GM19193 (cell line): ENCODE data around the gene CCBE1.

Experiments used
- POLR2A ChIP-seq: IDR thresholded peaks from 4 replicates; pipeline ENCODE4 v1.6.1; 2011; ENCODE audit not compliant: insufficient read depth, insufficient read length; ENCODE audit errors: extremely low read depth

The CCBE1 gene

DNA sequence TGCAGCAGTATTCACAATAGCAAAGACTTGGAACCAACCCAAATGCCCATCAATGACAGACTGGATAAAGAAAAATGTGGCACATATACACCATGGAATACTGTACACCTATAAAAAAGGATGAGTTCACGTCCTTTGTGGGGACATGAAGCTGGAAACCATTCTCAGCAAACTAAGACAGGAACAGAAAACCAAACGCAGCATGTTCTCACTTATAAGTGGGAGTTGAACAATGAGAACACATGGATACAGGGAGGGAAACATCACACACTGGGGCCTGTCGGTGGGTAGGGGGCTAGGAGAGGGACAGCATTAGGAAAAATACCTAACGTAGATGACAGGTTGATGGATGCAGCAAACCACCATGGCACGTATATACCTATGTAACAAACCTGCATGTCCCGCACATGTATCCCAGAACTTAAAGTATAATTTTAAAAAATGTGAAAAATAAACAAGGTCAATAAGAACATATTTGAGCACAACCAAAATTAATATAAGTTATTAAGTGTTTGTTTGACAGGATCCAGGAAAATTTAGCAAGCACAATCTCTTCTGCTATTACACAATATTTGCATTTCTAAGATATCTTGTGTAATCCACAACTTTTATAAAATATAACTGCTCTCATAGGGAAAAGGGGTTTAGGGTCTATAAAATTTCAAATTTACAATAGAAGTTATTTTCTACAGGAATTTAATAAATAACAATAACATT is 22.9 kb downstream of the CCBE1 start:
- TF ChIP-seq POLR2A: no peak

GRCh38 chr18:59672235-59672711 is 24.9 kb downstream of the CCBE1 start:
- TF ChIP-seq POLR2A: no peak

DNA sequence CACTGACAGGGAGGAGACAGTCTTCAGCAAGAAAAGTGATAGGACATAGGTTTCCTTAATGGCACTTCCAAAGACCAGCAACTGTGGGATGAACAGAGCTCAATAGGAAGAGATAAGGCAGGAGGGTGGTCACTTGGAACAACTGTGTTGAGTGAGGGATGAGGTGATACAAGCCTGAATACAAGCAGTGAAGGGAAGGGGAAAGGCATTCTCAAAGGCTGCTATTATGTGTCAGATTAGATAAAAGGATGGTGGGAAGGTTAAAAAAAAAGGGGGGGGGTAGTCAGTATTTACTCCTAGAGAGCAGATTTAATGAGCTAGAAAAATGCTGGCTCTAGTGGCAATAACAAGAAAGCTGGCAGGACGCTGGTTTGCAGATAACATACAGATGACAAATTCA is 25.7 kb downstream of the CCBE1 start:
- TF ChIP-seq POLR2A: no peak

DNA sequence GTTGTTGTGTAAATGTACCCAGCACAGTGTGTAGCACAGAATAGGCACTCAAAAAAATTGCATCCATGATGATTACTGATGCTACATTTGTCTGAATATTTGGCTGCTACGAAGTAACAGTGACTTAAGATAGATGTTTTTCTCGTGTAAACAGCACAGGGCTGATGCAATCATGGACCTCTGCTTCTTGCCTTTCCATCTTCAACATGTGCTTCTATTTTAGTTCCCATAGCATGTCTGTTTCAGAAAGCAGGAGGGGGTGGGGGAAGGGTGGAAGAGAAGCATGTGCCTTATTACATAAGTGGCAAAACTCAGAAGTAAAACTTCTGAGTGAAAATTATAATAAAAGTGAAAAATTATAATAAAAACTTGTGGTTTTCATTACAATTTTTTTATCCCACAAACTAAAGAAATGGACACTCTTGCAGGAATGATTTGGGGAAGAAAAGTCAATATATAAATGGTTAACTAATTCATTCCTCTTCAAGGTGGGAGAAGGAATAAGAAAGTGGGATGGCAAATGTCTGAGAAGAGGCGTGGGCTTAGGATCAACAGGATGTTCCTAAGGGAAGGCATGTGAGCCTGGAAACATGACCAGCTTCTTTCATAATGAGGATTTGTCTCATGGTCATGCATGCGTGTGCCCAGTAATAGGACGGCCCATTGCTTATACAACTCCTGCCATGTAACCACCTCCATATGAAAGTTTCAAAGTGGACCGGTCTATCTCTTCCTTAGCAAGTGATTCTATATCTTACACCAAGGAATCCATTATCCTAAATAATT is 27.2 kb downstream of the CCBE1 start:
- TF ChIP-seq POLR2A: no peak

DNA sequence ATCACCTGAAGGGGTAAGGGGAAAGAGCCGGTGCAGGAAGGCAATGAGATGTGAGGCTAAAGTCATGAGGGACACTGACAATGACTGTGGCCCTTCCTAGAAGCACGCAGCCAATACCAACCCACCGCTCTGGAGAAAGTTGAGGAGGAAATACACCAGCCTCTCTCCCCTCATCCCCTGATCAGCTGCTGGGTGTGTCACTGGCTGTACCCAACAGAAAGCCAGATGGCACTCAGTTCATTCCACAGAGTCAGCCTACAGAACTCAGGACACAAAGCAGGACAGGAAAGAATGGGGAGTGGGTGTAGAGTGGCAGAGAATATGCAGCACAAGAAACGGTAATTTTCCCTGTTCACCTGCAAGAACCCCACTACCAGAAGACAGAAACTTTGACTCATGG is 29.7 kb downstream of the CCBE1 start:
- no peak for TF ChIP-seq POLR2A

DNA sequence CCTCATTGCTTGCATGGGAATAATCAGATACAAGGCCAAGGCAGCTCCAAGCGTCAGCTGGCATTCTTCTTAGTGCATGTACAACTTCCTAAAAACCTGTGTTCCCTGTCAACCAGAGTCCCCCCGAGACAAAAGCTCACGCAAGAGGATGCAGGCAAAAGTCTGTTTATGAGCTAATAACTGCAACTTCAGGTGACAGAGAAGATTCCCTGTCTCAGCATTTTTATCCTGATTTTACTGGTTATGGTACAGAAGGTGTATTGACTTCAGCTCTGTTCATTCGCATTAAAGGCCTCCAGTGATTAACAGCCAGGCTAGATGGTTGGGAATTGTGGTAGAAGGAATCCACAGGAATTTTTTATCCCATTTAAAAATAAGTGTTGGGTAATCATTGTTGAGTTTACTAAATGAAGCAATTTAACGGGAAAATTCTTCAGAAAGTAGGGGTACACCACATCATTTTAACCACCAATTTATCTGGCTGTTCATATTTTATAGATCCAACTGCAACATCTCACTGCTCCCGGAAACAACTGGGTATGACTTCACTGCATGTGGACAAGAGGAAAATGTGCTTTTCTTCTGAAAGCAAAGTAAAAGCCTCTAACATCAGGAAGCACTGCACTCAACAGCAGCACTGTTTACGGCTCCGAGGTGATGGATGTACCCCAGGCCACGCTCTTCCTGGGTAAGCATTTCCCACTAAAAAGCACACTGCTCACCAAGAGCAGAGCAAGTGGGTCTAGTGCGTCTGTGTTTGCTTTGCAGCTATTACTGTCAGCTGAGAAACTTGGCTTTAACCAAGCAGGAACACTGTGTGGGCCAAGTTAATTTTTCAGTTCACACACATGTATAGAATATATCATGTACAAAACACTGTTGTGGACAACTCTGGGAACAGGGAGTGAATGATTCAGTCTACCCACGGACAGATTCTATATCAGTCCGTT is 31.9 kb downstream of the CCBE1 start:
- no peak for TF ChIP-seq POLR2A

DNA sequence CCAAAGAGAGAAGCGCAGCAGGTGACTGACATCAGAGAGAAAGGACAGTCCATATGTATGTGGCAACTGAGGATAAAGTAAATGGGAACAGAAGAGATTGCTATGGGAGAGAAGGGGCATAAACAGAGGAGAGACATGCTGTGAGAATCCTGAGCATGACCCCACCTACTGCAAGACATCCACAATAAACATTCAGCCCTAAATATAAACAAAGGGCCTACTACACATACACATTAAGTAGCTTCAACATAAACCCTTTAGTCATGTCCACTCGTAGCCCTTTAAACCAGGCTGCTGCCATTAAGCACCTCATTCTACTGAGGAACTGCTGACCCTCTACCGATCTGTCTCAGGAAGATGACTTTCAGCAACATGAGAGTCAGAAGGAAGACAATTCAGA is 32.9 kb downstream of the CCBE1 start:
- TF ChIP-seq POLR2A: no peak

- TF ChIP-seq POLR2A: no peak
These were observed 34.1 kb downstream of the CCBE1 start for GRCh38 chr18:59663096-59663495.

- TF ChIP-seq POLR2A: no peak
These were observed 35.1 kb downstream of the CCBE1 start for GRCh38 chr18:59661891-59662701.

DNA sequence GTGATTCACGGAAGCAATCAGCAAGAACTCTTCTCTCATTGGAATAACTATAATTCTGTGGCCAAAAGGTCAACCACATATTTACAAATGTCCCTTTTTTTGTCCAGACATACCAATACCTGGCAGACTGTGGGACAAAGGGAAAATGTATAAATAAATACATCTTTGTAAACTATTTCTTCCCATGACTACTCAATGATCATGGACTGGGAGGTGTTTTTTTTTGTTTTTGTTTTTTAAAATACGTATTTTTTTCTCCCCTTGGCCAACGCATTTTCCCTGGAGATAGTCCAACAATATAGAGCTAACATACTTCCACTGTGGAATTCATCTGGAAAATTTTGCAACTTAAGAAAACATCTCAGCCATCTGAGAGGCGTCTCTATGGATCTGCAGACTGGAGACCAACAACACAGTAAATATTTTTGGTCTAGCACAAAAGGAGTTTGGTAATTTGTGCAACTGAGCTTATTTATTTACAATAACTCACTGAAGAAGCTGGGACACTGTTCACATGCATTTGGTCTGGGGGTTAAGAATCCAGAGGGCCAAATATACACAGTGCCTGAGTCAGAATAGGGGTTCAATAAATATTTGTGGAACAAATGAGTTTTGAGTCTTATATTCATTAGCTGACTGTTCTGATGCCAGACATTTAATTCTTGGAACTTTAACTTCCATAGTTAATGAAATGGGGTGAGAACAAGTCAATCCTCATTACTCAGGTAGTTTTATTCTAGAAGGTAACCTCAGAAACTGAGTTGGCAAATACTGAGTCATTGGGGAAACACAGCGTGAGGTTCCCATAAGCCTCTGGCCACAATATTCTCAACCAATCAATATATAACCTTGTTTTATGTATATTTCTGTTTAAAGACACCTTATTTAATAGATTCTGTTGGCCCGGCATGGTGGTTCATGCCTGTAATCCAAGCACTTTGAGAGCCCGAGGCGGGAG is 36.2 kb downstream of the CCBE1 start:
- no peak for TF ChIP-seq POLR2A

- TF ChIP-seq POLR2A: no peak
These were observed 36.9 kb downstream of the CCBE1 start for GRCh38 chr18:59660366-59660765.

DNA sequence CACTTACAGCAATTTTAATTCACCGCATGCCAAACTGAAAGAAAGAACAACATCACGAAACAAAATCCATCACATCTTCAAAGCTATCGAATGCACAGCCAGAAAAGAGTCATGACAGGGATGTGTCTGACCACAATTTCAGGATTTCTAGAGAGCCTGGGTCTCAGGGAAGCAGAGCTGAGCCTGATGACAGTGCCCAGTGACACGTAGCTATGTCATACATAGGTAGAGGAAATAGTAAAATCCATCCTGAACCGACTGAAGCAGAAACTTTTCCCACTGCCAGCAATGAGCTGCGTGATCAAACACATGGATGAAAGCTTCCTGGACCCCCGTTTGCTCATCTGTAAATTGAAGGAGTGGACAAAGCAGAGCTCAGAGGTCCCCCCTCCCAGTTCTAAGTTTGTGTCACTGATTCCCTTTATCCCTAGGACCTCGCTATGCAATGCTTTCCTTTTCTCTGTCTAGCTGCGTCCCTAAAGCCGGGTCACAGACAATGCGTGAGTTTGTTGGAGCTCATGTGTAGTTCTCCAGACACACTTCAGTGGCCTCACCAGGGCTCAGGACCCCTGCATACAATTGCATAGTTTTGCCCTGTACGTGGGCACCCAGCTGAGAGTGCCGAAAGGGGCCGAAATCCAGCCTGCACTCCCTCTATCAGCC is 37.6 kb downstream of the CCBE1 start:
- TF ChIP-seq POLR2A: no peak

- TF ChIP-seq POLR2A: no peak
These were observed 38.3 kb downstream of the CCBE1 start for GRCh38 chr18:59658941-59659340.
